IPS-18c (cell line): ENCODE data around the gene SNED1.

Experiments
- H3K4me3 ChIP-seq: 2 replicates; pipeline ENCODE4 v1.7.0; 2013; ENCODE audit warnings: low read depth, mild to moderate bottlenecking, low read length, moderate library complexity; ENCODE audit not compliant: insufficient read depth
- H3K9me3 ChIP-seq: one replicate; pipeline ENCODE4 v1.6.1; 2013; ENCODE audit warnings: mild to moderate bottlenecking, low read length, moderate library complexity; ENCODE audit not compliant: control insufficient read depth, insufficient read depth

SNED1 gene

GRCh38 chr2:240996161-240996833 lies 2.1 kb upstream of the SNED1 start:
- no peaks in the 10 kb centered on the region for H3K9me3 ChIP-seq
- H3K4me3 ChIP-seq, result no peak overlapping the region

- Histone ChIP-seq H3K9me3 (no peaks in the 10 kb centered on the region), H3K4me3 (no peak overlapping the region)
These were observed 1.6 kb upstream of the SNED1 start for GRCh38 chr2:240996834-240997140.

- no peak overlapping the region for H3K4me3 ChIP-seq
- H3K9me3 ChIP-seq, result no peaks in the 10 kb centered on the region
These were observed 1.1 kb upstream of the SNED1 start for GRCh38 chr2:240997141-240997855.

- H3K9me3 ChIP-seq, result no peaks in the 10 kb centered on the region
- H3K4me3 ChIP-seq, result peak overlapping the region; percentile 67
These were observed 232 bp downstream of the SNED1 start for GRCh38 chr2:240998706-240998994.

GRCh38 chr2:240998995-240999791 lies 775 bp downstream of the SNED1 start:
- Histone ChIP-seq H3K4me3 (peak overlapping the region; percentile 67), H3K9me3 (no peaks in the 10 kb centered on the region)

- no peak overlapping the region for H3K4me3 ChIP-seq
These were observed 1.6 kb downstream of the SNED1 start for GRCh38 chr2:240999873-241000541.

GRCh38 chr2:241000831-241001321 lies 2.5 kb downstream of the SNED1 start:
- peaks cover 3% of the 10 kb centered on the region for H3K9me3 ChIP-seq
- H3K4me3 ChIP-seq, result no peak overlapping the region

More at GRCh38 chr2:240999873-241000541, 1.6 kb downstream of the SNED1 start:
- H3K9me3 ChIP-seq, result no peaks in the 10 kb centered on the region

GRCh38 chr2:241001413-241002274 lies 3.2 kb downstream of the SNED1 start:
- peaks cover 3% of the 10 kb centered on the region for H3K9me3 ChIP-seq
- no peak overlapping the region for H3K4me3 ChIP-seq

GRCh38 chr2:241002275-241003046 lies 4.0 kb downstream of the SNED1 start:
- H3K4me3 ChIP-seq, result no peak overlapping the region
- peaks cover 3% of the 10 kb centered on the region for H3K9me3 ChIP-seq

GRCh38 chr2:241003047-241003360 lies 4.6 kb downstream of the SNED1 start:
- Histone ChIP-seq H3K4me3 (no peak overlapping the region), H3K9me3 (peaks cover 3% of the 10 kb centered on the region)

GRCh38 chr2:241003369-241003768 lies 5.0 kb downstream of the SNED1 start:
- no peak overlapping the region for H3K4me3 ChIP-seq

GRCh38 chr2:241003830-241004564 lies 5.6 kb downstream of the SNED1 start:
- peaks cover 3% of the 10 kb centered on the region for H3K9me3 ChIP-seq
- H3K4me3 ChIP-seq, result no peak overlapping the region

More at GRCh38 chr2:241003369-241003768, 5.0 kb downstream of the SNED1 start:
- H3K9me3 ChIP-seq, result peaks cover 3% of the 10 kb centered on the region

GRCh38 chr2:241005569-241005968 lies 7.2 kb downstream of the SNED1 start:
- Histone ChIP-seq H3K9me3 (peaks cover 3% of the 10 kb centered on the region), H3K4me3 (no peak overlapping the region)

- Histone ChIP-seq H3K4me3 (no peak overlapping the region), H3K9me3 (peaks cover 3% of the 10 kb centered on the region)
These were observed 8.0 kb downstream of the SNED1 start for GRCh38 chr2:241006412-241006811.

GRCh38 chr2:241007111-241007510 lies 8.7 kb downstream of the SNED1 start:
- H3K4me3 ChIP-seq, result no peak overlapping the region
- H3K9me3 ChIP-seq, result peaks cover 3% of the 10 kb centered on the region
